ENCODE data around the gene ZNF546.
"Not testable (repeated sequence)": the region's sequence is repeated elsewhere in the genome, so short reads cannot be mapped to it uniquely, and the experiment has no call there.

The ZNF546 gene

DNA sequence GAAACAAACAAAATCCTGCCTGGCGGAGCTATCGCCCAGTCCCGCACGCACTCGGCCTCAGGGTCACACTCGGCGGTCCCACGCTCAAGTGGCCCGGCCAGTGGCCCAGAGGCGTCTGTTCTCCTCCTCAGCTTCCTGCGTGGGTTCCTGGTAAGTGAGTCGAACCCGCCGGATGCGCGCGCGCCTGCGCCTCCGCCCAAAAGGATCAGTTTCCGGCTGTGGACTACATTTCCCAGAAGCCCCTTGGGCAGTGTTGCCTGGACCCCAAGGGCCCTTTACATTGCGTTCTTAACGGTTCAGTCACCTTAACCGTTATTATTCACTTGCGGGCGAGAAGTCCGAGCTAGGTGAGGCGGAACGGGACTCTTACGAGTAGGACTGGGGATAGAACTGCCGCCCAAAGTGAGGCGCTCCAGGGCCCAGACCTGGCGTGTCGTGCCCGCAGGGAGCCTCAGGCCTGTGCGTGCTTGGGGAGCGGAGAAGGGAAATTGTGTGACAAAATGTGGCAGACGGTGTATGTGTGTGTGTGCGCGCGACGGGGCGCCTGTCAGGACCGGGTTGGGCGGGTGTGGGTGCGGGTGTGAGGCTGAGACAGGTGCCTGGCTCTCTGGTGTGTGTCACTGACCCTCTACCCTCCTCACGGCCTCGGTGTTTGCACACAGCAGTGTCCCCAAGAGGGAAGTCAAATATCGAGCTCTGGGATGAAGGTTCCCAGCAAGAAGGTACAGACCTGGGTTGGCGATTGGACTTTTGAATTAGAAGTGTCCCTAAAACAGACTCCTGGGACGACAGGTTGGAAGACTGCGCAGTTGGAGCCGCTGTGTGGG lies at the start of gene ZNF546:
Gene ZNF546 (plus strand): TSS at position 250 of the 827 bp plus-strand sequence. CDS start 1,267 bp downstream, outside the sequence.
- DNase-seq (ENCODE audit: low read depth): peak; percentile 82

DNA sequence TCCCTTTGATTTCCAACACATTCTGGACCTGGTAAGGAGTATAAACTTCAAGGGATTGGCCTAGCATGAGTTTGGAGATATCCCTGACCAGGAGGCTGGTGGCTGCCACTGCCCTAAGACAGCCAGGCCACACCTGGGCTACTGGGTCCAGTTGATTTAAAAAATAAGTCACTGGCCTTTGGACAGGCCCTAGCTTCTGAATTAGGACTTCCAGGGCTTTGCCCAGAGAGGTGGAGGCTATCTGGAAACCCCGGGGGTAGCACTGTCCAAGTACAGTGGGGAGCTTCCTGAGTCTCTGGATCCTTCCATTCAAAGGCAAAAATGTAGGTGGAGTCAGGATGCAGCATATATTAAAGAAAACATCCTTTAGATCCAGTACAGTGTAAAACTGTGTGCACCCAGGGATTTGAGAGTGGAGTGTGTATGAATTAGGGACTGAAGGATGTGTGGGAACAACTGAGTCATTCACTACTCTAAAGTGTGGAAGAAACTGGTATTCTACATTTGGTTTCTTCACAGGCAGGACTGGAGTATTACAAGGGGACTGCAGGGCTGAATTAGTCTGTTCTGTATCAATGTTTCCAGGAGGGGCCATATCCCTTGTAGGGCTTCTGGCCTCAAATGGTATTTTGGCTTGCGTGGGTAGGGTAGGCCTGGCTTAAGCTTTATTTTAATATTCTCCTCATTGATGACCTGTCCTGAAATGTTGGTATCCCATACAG lies 47.7 kb upstream of the ZNF546 start:
- no peak for DNase-seq (ENCODE audit: low read depth)

DNA sequence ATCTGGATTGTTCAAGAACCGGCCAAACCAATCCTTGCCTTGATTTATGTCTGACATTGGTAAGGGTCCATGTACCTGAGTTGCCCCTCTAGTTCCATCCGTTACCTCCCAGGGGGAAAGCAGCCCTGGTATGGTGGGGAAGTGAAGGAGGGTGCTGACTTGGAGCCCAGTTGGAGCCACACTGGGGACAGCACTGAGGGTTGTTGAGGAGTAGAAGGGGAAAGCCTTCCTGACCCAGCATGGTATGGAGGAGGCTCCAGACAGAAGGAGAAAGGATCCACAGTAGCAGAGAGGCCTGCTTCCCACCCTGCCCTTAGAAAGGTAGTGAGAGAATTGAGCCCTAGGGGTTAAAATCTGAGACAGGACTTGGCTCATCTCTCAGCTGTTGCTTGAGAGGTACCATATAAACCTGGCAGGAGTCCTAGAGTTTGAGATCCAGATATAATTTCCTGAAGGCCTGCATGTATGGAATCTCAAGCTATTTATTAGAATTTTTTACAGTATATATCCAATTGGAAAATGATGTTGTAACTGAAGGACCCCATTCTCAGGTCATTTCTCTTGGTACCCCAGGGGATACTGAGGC lies 45.7 kb upstream of the ZNF546 start:
- no peak for DNase-seq (ENCODE audit: low read depth)

DNA sequence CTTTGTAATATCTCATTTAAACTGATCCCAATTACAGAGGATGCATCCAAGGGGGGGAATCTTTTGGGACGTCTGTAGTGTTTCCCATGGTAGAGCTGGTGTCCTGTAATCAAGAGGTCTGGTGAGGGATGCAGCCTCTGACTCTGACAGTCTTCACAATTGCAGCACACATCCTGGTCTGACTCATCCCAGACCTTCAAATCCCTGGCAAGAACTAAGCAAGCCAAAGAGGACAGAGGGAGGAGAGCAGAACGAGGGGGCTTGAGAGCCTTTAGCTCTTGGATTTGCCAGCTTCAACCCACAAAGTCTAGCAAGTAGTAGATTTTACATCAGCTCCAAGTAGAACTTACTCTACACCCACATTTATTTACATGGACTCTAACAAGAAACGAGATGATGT lies 45.2 kb upstream of the ZNF546 start:
- DNase-seq (ENCODE audit: low read depth): no peak

DNA sequence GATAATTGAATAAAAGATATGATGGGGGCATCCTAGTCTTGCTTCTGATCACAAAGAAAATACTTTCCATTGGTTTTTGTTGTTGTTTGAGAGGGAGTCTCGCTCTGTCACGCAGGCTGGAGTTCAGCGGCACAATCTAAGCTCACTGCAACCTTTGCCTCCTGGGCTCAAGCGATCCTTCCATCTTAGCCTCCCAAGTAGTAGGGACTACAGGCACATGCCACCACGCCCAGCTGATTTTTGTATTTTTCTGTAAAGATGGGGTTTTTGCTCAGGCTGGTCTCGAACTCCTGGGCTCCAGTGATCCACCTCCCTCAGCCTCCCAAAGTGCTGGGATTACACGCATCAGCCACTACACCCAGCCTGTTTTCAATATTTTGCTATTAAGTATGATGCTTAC lies 42.9 kb upstream of the ZNF546 start:
- no peak for DNase-seq (ENCODE audit: low read depth)

DNA sequence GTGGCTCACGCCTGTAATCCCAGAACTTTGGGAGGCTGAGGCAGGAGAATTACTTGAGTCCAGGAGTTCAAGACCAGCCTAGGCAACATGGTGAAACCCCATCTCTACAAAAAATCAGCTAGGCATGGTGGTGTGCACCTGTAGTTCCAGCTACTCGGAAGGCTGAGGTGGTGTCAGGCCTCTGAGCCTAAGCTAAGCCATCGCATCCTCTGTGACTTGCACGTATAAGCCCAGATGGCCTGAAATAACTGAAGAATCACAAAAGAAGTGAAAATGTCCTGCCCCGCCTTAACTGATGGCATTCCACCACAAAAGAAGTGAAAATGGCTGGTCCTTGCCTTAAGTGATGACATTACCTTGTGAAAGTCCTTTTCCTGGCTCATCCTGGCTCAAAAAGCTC lies 39.0 kb upstream of the ZNF546 start:
- DNase-seq (ENCODE audit: low read depth): not testable (repeated sequence)

DNA sequence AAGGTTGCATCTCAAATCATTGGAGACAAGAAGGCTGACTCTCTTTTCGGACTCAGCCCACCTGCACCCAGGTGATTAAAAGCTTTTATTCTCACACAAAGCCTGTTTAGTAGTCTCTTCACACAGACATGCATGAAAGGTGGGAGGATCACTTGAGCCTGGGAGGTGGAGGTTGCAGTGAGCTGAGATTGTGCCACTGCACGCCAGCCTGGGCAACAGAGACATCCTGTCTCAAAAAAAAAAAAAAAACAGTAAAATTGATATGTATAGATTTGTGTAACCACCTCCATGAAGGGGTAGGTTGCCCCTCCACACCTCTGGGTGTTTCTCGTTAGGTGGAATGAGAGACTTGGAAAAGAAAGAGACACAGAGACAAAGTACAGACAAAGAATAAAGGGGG lies 37.9 kb upstream of the ZNF546 start:
- DNase-seq (ENCODE audit: low read depth): not testable (repeated sequence)

DNA sequence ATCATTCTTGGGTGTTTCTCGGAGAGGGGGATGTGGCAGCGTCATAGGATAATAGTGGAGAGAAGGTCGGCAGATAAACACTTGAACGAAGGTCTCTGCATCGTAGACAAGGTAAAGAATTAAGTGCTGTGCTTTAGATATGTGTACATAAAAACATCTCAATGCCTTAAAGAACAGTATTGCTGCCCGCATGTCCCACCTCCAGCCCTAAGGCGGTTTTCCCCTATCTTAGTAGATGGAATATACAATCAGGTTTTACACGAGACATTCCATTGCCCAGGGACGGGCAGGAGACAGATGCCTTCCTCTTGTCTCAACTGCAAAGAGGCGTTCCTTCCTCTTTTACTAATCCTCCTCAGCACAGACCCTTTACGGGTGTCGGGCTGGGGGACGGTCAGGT lies 37.5 kb upstream of the ZNF546 start:
- not testable (repeated sequence) for DNase-seq (ENCODE audit: low read depth)

DNA sequence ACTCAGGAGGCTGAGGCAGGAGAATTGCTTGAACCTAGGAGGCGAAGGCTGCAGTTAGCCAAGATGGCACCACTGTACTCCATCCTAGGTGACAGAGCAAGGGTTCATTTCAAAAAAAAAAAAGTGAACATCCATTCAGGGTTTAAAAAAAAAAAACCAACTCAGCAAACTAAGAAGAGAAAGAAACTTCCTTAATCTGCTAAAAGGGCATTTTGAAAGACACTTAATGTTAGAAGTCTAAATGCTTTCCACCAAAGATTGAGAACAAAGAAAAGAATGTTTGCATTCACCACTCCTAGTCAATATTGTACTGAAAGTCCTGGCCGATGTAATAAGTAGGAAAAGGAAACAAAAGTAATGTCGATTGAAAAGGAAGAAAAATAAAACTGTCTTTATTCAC lies 33.0 kb upstream of the ZNF546 start:
- DNase-seq (ENCODE audit: low read depth): no peak

DNA sequence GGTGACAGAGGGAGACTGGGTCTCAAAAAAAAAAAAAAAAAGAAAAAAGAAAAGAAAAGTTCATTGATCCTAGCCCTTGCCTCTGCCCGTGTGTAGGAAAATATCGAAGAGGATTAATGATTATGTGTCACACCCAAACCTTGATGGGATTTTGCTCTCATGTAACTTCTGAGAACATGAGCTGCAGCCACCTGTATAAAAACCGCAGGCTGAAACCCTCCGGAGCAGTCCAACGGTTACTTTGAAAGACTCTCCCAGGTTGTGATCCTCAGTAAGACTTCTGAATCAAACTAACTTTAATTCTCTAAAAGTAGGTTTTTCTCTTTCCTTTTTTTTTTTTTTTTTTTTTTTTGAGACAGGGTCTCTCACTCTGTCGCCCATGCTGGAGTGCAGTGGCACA lies 30.2 kb upstream of the ZNF546 start:
- no peak for DNase-seq (ENCODE audit: low read depth)

DNA sequence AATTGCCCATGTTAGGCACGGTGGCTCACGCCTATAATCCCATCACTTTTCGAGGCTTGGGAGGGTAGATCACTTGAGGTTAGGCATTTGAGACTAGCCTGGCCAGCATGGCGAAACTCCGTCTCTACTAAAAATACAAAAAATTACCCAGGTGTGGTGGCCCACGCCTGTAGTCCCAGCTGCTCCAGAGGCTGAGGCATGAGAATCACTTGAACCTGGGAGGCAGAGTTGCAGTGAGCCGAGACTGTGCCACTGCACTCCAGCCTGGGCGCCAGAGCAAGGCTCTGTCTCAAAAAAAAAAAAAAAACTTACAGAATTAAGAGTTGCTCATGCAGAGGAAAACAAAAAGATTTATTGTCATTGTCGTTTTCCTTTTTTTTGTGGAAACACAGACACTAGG lies 29.3 kb upstream of the ZNF546 start:
- no peak for DNase-seq (ENCODE audit: low read depth)

DNA sequence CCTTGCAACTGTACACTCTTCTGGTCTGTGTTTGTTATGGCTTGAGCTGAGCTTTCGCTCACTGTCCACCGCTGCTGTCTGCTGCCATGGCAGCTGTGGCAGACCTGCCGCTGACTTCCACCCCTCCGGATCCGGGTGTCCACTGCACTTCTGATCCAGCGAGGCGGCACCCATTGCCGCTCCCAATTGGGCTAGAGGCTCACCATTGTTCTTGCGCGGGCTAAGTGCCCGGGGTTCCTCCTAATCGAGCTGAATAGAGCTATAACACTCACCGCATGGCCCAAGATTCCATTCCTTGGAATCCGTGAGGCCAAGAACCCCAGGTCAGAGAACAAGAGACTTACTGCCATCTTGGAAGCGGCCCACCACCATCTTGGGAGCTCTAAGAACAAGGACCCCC lies 28.1 kb upstream of the ZNF546 start:
- DNase-seq (ENCODE audit: low read depth): no peak

DNA sequence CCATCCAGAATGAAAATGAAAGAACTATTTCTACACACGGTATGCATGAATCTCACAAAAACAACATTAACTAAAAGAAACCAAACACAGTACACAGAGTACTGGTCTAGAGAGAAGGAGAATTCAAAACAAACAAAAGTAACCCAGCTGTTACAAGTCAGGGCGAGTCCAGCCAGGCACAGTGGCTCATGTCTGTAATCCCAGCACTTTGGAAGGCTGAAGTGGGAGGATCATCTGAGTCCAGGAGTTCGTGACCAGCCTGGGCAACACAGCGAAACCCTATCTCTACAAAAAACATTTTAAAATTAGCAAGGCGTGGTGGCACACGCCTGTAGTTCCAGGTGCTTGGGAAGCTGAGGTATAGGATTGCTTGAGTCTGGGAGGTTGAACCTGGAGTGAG lies 27.6 kb upstream of the ZNF546 start:
- DNase-seq (ENCODE audit: low read depth): no peak

DNA sequence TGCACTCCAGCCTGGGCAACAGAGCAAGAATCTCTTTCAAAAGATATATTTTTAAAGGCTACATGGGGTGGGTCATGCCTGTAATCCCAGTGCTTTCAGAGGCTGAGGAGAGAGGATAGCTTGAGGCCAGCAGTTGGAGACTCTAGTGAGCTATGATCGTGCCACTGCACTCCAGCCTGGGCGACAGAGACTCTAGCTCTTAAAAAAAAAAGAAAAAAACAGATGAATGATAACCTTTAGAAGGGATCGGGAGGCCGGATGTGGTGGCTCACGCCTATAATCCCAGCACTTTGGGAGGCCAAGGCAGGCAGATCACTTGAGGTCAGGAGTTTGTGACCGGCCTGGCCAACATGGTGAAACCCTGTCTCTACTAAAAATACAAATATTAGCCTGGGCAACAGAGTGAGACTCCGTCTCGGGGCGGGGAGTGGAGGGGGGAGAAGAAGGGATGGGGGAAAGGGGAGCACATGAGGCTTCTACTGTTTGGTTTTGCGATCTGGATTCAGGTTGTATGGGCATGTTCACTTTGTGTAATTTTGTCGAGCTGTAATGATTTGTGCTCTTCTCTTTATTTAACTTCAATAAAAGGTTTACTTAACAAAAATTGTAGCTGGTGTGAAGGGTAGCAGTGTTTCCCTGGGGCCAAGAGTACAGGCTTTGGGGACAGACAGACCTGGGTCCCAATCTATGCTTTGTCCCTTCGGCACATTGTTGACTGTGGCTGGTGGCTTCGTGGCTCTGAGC lies 27.0 kb upstream of the ZNF546 start:
- no peak for DNase-seq (ENCODE audit: low read depth)

DNA sequence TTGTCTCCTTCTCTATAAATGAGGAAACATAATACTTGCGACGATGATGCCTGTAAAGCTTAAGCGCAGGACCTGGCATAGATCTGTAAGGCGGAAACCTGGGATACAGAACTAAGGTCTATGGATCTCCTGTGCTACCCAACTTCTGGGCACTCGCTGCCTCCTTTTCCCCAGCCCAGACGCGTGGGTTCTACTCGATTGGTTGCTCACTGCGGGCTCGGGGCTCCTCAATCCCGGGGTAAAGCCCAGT lies 26.5 kb upstream of the ZNF546 start:
- DNase-seq (ENCODE audit: low read depth): no peak

DNA sequence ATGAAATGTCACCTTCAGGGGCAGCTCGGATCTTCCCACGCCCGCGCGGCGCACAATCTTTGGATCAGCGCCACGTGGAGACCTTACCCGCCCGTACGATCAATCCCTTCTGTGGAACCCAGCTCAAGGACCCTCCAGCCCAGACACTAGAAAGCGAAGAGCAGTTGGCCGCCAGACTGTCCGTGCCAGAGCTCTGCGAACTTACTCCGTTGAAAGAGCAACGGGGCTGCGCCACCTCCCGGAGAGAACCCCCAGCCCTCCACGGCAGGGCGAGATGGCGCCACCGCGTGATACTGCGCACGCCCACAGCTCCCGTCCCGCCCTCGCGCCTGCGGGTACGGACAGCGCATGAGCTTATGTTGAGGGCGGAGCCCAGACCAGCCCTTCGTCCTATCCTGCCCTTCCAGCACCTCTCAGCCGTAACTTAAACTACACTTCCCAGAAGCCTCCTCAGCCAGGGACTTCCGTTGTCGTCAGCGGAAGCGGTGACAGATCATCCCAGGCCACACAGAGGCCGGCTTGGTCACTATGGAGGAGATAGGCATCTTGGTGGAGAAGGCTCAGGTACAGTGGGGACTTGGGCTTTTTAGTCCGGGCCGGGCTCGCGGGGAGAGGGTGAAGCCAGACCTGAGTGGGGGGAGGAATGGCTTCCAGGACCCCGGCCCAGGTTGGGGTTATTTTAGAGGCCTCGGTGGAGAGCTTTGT lies 26.0 kb upstream of the ZNF546 start, which contains the start of gene PSMC4:
Gene PSMC4 (plus strand): TSS at position 491 of the 705 bp plus-strand sequence. CDS start 38 bp downstream, at position 529.
- DNase-seq (ENCODE audit: low read depth): peak; percentile 99

DNA sequence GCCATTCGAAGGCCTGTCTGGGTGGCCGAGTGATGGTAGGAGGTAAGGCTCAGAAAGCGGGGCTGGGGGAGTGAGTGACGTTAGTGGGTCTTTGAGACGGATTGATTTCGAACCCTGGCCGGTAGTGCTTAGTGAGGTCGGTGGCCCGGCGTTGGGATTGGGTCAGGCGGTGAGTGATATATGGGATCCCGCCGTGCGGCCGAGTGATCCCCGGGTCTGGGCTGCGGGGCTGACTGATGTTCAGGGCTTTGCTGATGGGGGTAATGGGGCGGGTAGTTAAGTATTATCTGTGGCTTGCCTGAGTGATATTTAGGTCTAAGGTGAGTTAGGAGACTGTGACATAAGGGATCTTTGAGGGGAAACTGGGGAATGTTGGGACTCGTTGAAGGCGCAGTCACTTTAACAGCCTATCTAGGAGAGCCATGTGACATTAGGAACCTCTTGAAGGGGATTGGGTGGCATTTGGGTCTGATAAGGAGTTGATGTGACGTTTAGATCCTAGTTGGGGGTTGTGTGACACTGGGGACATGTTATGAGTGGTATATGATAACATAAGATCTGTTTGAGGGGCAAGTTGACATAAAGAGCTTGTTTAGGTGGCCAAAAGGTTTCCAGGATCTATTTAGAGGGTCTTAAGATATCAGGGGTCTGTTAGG lies 25.4 kb upstream of the ZNF546 start:
- DNase-seq (ENCODE audit: low read depth): no peak

DNA sequence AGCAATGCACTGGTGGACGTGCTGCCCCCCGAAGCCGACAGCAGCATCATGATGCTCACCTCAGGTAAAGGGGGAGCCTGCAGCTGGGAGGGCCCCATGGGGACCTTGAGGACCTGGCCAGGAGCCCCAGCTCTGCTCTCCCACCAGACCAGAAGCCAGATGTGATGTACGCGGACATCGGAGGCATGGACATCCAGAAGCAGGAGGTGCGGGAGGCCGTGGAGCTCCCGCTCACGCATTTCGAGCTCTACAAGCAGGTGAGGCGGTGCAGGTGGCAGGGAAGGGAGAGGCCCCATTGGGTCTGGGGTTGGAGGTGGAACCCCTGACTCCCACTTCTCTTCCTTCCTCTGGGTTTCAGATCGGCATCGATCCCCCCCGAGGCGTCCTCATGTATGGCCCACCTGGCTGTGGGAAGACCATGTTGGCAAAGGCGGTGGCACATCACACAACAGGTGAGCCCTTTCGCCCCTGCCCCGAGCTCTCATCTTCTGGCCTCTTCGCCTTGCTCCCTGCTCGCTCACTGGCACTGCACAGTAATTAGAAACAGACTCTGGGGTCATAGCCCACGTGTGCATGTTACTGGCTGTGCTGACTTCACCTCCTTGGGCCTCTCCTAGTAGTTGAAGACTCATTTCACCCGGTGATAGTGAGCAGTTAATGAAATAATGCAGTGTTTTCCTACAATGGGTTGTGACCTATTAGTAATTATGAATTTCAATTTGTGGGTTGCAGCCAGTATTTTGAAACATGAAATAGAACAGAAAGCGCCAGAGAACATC lies 22.3 kb upstream of the ZNF546 start:
- DNase-seq (ENCODE audit: low read depth): no peak

DNA sequence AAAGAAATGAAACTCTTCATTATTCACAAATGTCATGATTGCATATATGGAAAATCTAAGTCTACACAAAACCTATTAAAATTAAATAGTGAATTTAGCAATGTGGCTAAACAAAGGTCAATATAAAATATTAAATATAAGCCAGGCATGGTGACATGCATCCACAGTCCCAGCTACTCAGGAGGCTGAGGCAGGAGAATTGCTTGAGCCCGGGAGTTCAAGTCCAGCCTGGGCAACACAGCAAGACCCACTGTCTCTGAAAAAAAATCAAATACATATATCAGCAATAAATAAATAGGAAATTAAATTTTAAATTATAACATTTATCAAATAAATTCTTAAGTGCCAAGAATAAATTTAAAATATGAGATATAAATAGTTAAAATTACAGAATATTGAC lies 14.0 kb upstream of the ZNF546 start:
- DNase-seq (ENCODE audit: low read depth): no peak

DNA sequence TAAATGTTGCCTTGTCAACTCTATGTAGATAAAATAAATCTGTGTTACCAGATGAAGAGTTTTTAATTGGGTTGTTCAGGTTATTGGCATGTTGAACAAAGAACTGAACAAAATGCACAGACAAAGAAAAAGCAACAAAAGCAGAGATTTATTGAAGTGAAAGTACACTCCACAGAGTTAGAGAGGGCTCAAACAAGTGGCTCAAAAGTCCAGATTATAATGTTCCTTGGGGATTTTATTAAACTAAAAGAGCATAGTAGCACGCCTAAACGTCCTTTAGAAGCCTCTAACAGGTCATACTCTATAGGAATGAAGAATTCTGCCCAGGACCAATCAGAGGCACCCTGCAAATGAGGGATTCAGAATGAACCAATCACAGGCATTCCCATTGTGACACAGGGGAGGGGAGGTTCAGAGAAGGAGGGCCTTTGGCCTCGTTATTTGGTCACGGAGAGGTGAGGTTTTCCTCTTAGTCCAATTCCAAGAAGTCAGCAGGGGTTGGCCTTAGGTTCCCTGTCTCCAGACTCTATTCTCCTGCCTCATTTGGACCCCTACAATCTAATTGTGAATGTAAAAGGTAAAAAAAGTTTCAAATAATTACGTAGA lies 13.1 kb upstream of the ZNF546 start:
- no peak for DNase-seq (ENCODE audit: low read depth)
